PC-3 (cell line): Measurements from ENCODE around the gene TMEM164. TPM values are rescaled to one million over a fixed set of nuclear protein-coding genes. Genes with fewer than 3 reads are reported as not detected.

Experiments
- ATAC-seq: fragments of 200-7000 bp; cut with Tn5 transposase; 2 replicates; pipeline ENCODE4 v1.9.1; 2020; ENCODE audit warnings: mild to moderate bottlenecking, moderate library complexity
- BruUV-seq: library from RNA; stranded (reverse); fragments of 400-500 nt; replicated peaks from 2 replicates; lab custom pipeline; 2021; lab: Mats Ljungman, UMichigan
- CTCF ChIA-PET: fragments of 300-600 bp; sonication (Branson Sonifier 250); formaldehyde crosslinking; loops from one replicate; lab custom pipeline; 2022; ENCODE audit warnings: antibody characterized with exemption; lab: Charles Lee
- POLR2A ChIA-PET: fragments of 300-600 bp; sonication (Branson Sonifier 250); formaldehyde crosslinking; loops from one replicate; lab custom pipeline; 2022; ENCODE audit warnings: antibody characterized with exemption; ENCODE audit not compliant: unreplicated experiment; lab: Charles Lee
- DNase-seq: peaks from one replicate; pipeline ENCODE4 v3.0.0-alpha.2; 2015
- H2AFZ ChIP-seq: fragments of 300-600 bp; sonication (generic); 2 replicates; pipeline ENCODE4 v1.6.0; 2016; ENCODE audit warnings: antibody characterized with exemption, low read length
- H3F3A ChIP-seq: fragments of 300-600 bp; sonication (generic); one replicate; pipeline ENCODE4 v1.6.0; 2017; ENCODE audit warnings: antibody characterized with exemption, low read length, control low read depth, mild to moderate bottlenecking; ENCODE audit not compliant: unreplicated experiment
- H3K27ac ChIP-seq: fragments of 300-600 bp; sonication (generic); 2 replicates; pipeline ENCODE4 v1.5.1; 2016; ENCODE audit warnings: mild to moderate bottlenecking, low read length
- H3K27me3 ChIP-seq: fragments of 300-600 bp; sonication (generic); 2 replicates; pipeline ENCODE4 v1.6.1; 2016; ENCODE audit warnings: low read length, mixed read lengths
- H3K36me3 ChIP-seq: fragments of 300-600 bp; sonication (generic); 2 replicates; pipeline ENCODE4 v1.6.1; 2016; ENCODE audit warnings: low read depth, mixed run types, low read length, mixed read lengths
- H3K4me1 ChIP-seq: fragments of 300-600 bp; sonication (generic); 2 replicates; pipeline ENCODE4 v1.5.1; 2016; ENCODE audit warnings: low read length; ENCODE audit not compliant: insufficient read depth
- H3K4me2 ChIP-seq: fragments of 300-600 bp; sonication (generic); 2 replicates; pipeline ENCODE4 v1.6.0; 2016; ENCODE audit warnings: low read length
- H3K4me3 ChIP-seq: fragments of 300-600 bp; sonication (generic); 2 replicates; pipeline ENCODE4 v1.5.1; 2016; ENCODE audit warnings: mild to moderate bottlenecking, low read length, mixed read lengths
- H3K79me2 ChIP-seq: fragments of 300-600 bp; sonication (generic); 2 replicates; pipeline ENCODE4 v1.6.1; 2017; ENCODE audit warnings: low read length, mixed read lengths
- H3K9ac ChIP-seq: fragments of 300-600 bp; sonication (generic); 2 replicates; pipeline ENCODE4 v1.6.0; 2016; ENCODE audit warnings: mild to moderate bottlenecking, low read length
- H3K9me2 ChIP-seq: fragments of 300-600 bp; sonication (generic); replicated peaks from 2 replicates; pipeline ENCODE4 v1.6.1; 2016; ENCODE audit warnings: mixed run types, low read length, mixed read lengths
- H3K9me3 ChIP-seq: fragments of 300-600 bp; sonication (generic); 2 replicates; pipeline ENCODE4 v1.6.1; 2016; ENCODE audit warnings: low read length, mixed read lengths
- H4K20me1 ChIP-seq: fragments of 300-600 bp; sonication (generic); 2 replicates; pipeline ENCODE4 v1.6.1; 2016; ENCODE audit warnings: low read length, mixed read lengths
- EZH2 ChIP-seq: fragments of 300-600 bp; sonication (generic); IDR thresholded peaks from one replicate; pipeline ENCODE4 v1.6.1; 2017; ENCODE audit warnings: antibody characterized with exemption, mild to moderate bottlenecking, low read length; ENCODE audit not compliant: unreplicated experiment
- EZH2phosphoT487 ChIP-seq: fragments of 300-600 bp; sonication (generic); IDR thresholded peaks from 2 replicates; pipeline ENCODE4 v1.6.1; 2018; ENCODE audit warnings: mild to moderate bottlenecking, antibody characterized with exemption, low read length, borderline replicate concordance
- intact Hi-C: fragments of 100-400 bp; cut with micrococcal nuclease; formaldehyde crosslinking; loops from 2 replicates; pipeline ENCODE4 v1.9.0; 2023
- total RNA-seq: library from RNA; depleted of rRNA; stranded (reverse); fragments of >200 nt; gene quantifications from 2 replicates; pipeline ENCODE4 v1.2.3, GENCODE V29; 2014
- TF ChIP-seq, protein P1 (sequence below): fragments of 300-600 bp; sonication (generic); conservative IDR thresholded peaks from 2 replicates; pipeline ENCODE4 v1.5.1; 2017; ENCODE audit warnings: antibody characterized with exemption, low read depth, mild to moderate bottlenecking, low read length

The TMEM164 gene
- total RNA-seq, 1 experiment from 2014 or later = 26.6 TPM

DNA sequence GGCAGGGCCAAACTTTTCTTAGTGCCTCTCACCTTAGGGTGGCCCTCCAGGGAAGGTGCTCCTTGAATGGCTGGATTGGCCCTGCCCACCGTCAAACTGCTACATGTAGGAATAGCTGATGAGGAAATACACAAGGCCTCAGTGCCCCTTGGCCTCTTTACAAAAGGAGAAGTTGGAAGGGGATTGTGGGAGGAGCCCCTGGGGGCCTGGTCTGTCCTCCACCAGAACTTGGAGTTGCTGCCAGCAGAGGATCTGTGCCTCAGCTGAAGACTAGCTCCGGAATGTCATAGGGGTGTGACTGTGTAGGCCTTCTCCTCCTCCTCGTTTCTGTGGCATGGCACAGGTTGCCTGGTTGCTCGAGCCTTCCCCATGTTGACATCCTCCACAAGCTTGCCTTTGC is 172.2 kb downstream of the TMEM164 start:
- DNase-seq (no peak), ATAC-seq (no peak)
- TF ChIP-seq, protein P1, sequence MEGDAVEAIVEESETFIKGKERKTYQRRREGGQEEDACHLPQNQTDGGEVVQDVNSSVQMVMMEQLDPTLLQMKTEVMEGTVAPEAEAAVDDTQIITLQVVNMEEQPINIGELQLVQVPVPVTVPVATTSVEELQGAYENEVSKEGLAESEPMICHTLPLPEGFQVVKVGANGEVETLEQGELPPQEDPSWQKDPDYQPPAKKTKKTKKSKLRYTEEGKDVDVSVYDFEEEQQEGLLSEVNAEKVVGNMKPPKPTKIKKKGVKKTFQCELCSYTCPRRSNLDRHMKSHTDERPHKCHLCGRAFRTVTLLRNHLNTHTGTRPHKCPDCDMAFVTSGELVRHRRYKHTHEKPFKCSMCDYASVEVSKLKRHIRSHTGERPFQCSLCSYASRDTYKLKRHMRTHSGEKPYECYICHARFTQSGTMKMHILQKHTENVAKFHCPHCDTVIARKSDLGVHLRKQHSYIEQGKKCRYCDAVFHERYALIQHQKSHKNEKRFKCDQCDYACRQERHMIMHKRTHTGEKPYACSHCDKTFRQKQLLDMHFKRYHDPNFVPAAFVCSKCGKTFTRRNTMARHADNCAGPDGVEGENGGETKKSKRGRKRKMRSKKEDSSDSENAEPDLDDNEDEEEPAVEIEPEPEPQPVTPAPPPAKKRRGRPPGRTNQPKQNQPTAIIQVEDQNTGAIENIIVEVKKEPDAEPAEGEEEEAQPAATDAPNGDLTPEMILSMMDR = no peak
- TF ChIP-seq EZH2 (no peak), EZH2phosphoT487 (no peak)
- Histone ChIP-seq H4K20me1 (no peaks in the 10 kb centered on the region), H3K9me3 (no peaks in the 10 kb centered on the region), H3K79me2 (no peaks in the 10 kb centered on the region), H2AFZ (no peak overlapping the region), H3K36me3 (peaks cover 12% of the 10 kb centered on the region), H3K4me3 (no peak overlapping the region), H3K4me1 (peaks cover 41% of the 10 kb centered on the region), H3F3A (no peaks in the 10 kb centered on the region), H3K9ac (no peak overlapping the region), H3K9me2 (no peaks in the 10 kb centered on the region), H3K27me3 (no peaks in the 10 kb centered on the region), H3K27ac (peak overlapping the region; percentile 100), H3K4me2 (no peak overlapping the region)
- ChIA-PET POLR2A (no interaction called here), CTCF (no interaction called here)
- intact Hi-C loops = no loop called here
- BruUV-seq = no TSS peak

DNA sequence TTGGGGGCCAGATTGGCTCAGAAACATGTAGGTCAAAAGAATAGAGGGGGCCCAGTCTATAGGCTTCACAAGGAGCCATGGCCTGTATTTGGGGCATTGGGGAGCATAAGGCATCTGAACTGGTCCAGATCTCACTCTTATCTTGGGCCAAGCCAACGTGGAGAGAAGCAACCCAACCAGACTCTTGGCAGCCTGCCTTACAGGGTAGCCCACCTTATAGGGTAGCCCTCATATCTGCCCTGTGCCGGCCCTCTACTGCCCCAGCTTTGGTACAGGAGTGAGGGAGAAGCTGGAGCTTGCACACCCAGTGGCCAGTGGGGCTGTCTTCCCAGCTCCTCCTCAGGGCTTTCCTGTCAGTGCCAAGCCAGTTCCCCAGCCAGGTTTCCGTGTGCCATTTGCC is 172.8 kb downstream of the TMEM164 start:
- CTCF ChIA-PET = no interaction called here
- ATAC-seq = no peak
- Histone ChIP-seq H3K27ac (no peak overlapping the region), H3K36me3 (peaks cover 12% of the 10 kb centered on the region), H3K27me3 (no peaks in the 10 kb centered on the region), H3K4me3 (no peak overlapping the region), H3K9me3 (no peaks in the 10 kb centered on the region), H3K79me2 (no peaks in the 10 kb centered on the region), H3K9ac (no peak overlapping the region), H3K9me2 (no peaks in the 10 kb centered on the region), H3K4me2 (no peak overlapping the region), H2AFZ (no peak overlapping the region), H4K20me1 (no peaks in the 10 kb centered on the region), H3F3A (no peaks in the 10 kb centered on the region), H3K4me1 (peaks cover 46% of the 10 kb centered on the region)
- TF ChIP-seq, protein P1 = no peak
- no peak for TF ChIP-seq EZH2phosphoT487
- no peak for TF ChIP-seq EZH2
- intact Hi-C loops = no loop called here
- DNase-seq = no peak
- POLR2A ChIA-PET = no interaction called here
- BruUV-seq = no TSS peak

DNA sequence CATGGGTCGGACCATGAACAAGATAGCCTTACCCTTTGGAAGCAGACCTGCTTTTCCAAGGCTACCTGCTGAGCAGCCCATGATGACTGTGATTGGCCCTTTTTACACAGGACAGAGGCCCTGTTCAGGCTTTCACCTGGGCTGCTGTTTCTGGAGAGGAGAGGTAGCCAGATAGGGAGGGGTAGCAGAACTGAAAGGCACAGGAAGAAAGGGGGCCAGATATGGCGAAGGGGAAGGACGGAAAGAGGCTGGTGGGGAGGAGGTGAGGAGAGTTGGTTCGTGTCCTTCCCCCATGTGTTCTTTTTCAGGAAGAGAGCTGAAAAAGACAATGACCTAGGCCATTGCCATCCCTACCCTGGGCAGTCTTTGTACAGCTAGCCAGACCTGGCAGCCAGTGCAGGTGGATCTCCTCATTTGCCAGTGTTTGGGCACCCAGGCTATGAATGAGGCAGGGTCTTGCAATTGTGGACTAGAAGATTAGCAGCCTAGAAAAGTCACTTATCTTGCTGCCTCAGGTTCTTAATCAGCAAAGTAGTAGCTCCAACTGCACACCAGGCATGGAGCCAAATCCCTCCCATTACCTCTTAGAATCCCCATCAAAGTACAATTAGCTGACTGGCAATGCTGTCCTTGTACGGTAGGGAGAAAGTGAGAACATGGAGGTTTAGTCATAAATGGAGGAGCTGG is 175.4 kb downstream of the TMEM164 start:
- Histone ChIP-seq H2AFZ (no peak overlapping the region), H3K9me2 (no peaks in the 10 kb centered on the region), H3K36me3 (no peaks in the 10 kb centered on the region), H3K4me3 (no peak overlapping the region), H3K4me1 (peaks cover 60% of the 10 kb centered on the region), H3K27me3 (no peaks in the 10 kb centered on the region), H3F3A (no peaks in the 10 kb centered on the region), H3K9me3 (no peaks in the 10 kb centered on the region), H3K79me2 (no peaks in the 10 kb centered on the region), H3K4me2 (no peak overlapping the region), H3K9ac (no peak overlapping the region), H4K20me1 (no peaks in the 10 kb centered on the region), H3K27ac (no peak overlapping the region)
- ChIA-PET CTCF (no interaction called here), POLR2A (no interaction called here)
- no TSS peak for BruUV-seq
- DNase-seq (no peak), ATAC-seq (no peak)
- intact Hi-C loops = no loop called here
- TF ChIP-seq EZH2phosphoT487 = no peak
- TF ChIP-seq EZH2 = no peak
- TF ChIP-seq, protein P1 = no peak
